GM23338 (cell line): ENCODE results near the gene CDKAL1.

Experiments
- EZH2 ChIP-seq: fragments of 200-600 bp; sonication (generic); IDR thresholded peaks from one replicate; pipeline ENCODE4 v1.8.0; 2017; ENCODE audit warnings: antibody characterized with exemption, mild to moderate bottlenecking, low read depth; ENCODE audit not compliant: unreplicated experiment
- JUNB ChIP-seq: IDR thresholded peaks from one replicate; pipeline ENCODE4 v1.6.1; 2016; ENCODE audit warnings: antibody characterized with exemption; ENCODE audit not compliant: unreplicated experiment
- POLR2AphosphoS5 ChIP-seq: IDR thresholded peaks from 2 replicates; pipeline ENCODE4 v1.6.1; 2016; ENCODE audit warnings: antibody characterized with exemption, low read depth
- ZNF114 ChIP-seq: fragments of 250-450 bp; sonication (Bioruptor Pico); IDR thresholded peaks from 2 replicates; pipeline ENCODE4 v1.5.0; 2020; ENCODE audit warnings: mild to moderate bottlenecking, moderate library complexity
- ZNF331 ChIP-seq: fragments of 250-450 bp; sonication (Bioruptor Pico); IDR thresholded peaks from 2 replicates; pipeline ENCODE4 v1.5.0; 2020; ENCODE audit warnings: low read depth, mild to moderate bottlenecking, moderate library complexity
- TF ChIP-seq, protein P1 (sequence below): IDR thresholded peaks from one replicate; pipeline ENCODE4 v1.6.1; 2018; ENCODE audit warnings: antibody characterized with exemption; ENCODE audit not compliant: unreplicated experiment
- TF ChIP-seq, protein P2 (sequence below), 2 experiments: fragments of 200-600 bp in 1 of 2; sonication (generic) in 1 of 2; conservative IDR thresholded peaks; 2 replicates each; pipeline versions ENCODE4 v1.5.1 to v1.6.1; 2016 to 2017; ENCODE audit warnings: antibody characterized with exemption in 2 of 2, low read depth in 2 of 2, mild to moderate bottlenecking in 2 of 2, moderate library complexity in 1 of 2

DNA sequence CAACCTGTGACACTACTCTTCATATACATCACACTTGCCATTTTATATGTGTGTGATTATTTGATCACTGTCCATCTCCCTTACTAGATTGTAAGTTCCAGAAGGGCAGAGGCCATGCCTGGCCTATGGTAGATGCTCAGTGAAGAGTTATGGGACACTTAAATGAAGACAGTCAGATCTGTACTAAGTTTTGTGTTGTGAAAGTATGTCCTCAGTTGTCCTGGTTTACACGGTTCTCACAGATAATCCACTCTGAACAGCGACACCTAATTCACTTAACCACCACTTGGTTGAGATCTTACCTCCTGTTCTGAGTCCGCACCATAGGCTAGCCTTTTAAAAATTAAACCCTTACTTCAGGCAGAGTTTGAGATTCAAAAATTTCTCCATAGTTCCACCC, 625.2 kb downstream of the CDKAL1 start:
- TF ChIP-seq, protein P1, sequence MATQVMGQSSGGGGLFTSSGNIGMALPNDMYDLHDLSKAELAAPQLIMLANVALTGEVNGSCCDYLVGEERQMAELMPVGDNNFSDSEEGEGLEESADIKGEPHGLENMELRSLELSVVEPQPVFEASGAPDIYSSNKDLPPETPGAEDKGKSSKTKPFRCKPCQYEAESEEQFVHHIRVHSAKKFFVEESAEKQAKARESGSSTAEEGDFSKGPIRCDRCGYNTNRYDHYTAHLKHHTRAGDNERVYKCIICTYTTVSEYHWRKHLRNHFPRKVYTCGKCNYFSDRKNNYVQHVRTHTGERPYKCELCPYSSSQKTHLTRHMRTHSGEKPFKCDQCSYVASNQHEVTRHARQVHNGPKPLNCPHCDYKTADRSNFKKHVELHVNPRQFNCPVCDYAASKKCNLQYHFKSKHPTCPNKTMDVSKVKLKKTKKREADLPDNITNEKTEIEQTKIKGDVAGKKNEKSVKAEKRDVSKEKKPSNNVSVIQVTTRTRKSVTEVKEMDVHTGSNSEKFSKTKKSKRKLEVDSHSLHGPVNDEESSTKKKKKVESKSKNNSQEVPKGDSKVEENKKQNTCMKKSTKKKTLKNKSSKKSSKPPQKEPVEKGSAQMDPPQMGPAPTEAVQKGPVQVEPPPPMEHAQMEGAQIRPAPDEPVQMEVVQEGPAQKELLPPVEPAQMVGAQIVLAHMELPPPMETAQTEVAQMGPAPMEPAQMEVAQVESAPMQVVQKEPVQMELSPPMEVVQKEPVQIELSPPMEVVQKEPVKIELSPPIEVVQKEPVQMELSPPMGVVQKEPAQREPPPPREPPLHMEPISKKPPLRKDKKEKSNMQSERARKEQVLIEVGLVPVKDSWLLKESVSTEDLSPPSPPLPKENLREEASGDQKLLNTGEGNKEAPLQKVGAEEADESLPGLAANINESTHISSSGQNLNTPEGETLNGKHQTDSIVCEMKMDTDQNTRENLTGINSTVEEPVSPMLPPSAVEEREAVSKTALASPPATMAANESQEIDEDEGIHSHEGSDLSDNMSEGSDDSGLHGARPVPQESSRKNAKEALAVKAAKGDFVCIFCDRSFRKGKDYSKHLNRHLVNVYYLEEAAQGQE: no peak
- TF ChIP-seq, protein P2, sequence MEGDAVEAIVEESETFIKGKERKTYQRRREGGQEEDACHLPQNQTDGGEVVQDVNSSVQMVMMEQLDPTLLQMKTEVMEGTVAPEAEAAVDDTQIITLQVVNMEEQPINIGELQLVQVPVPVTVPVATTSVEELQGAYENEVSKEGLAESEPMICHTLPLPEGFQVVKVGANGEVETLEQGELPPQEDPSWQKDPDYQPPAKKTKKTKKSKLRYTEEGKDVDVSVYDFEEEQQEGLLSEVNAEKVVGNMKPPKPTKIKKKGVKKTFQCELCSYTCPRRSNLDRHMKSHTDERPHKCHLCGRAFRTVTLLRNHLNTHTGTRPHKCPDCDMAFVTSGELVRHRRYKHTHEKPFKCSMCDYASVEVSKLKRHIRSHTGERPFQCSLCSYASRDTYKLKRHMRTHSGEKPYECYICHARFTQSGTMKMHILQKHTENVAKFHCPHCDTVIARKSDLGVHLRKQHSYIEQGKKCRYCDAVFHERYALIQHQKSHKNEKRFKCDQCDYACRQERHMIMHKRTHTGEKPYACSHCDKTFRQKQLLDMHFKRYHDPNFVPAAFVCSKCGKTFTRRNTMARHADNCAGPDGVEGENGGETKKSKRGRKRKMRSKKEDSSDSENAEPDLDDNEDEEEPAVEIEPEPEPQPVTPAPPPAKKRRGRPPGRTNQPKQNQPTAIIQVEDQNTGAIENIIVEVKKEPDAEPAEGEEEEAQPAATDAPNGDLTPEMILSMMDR (conservative IDR thresholded peaks at IDR 0.05; ENCODE audit: low read depth in 2 of 2): no peak
- TF ChIP-seq POLR2AphosphoS5 (no peak), JUNB (no peak), ZNF114 (CRISPR knock-in tag) (no peak), ZNF331 (CRISPR knock-in tag) (no peak), EZH2 (no peak)
